Neural cell (in vitro differentiated cells): ENCODE data around the gene LYVE1. TPM values are rescaled to one million over a fixed set of nuclear protein-coding genes. Genes with fewer than 3 reads are reported as not detected.

Experiments used
- H2AFZ ChIP-seq: fragments of 200-600, 300-800 bp; sonication (generic), shearing (Covaris generic); 2 replicates; pipeline ENCODE4 v1.6.0; 2014; ENCODE audit warnings: low read depth, mild to moderate bottlenecking, antibody characterized with exemption, low read length, moderate library complexity
- H3F3A ChIP-seq: fragments of 200-600 bp; shearing (Covaris generic); 2 replicates; pipeline ENCODE4 v1.6.1; 2016; ENCODE audit warnings: mild to moderate bottlenecking, moderate library complexity, mixed read lengths, antibody characterized with exemption, low read length; ENCODE audit not compliant: insufficient read depth, poor library complexity, severe bottlenecking
- H3K27ac ChIP-seq: fragments of 200-600, 300-800 bp; sonication (generic), shearing (Covaris generic); 2 replicates; pipeline ENCODE4 v1.5.1; 2014; ENCODE audit warnings: mild to moderate bottlenecking, low read length, moderate library complexity
- H3K27me3 ChIP-seq: fragments of 300-800, 200-600 bp; sonication (generic), shearing (Covaris generic); 2 replicates; pipeline ENCODE4 v1.6.0; 2014; ENCODE audit warnings: mild to moderate bottlenecking, low read depth, low read length, moderate library complexity; ENCODE audit not compliant: insufficient read depth
- H3K36me3 ChIP-seq: fragments of 300-800, 200-600 bp; sonication (generic), shearing (Covaris generic); 2 replicates; pipeline ENCODE4 v1.5.1; 2014; ENCODE audit warnings: mild to moderate bottlenecking, antibody characterized with exemption, low read length, moderate library complexity; ENCODE audit not compliant: insufficient read depth
- H3K4me2 ChIP-seq: fragments of 300-800, 200-600 bp; sonication (generic), shearing (Covaris generic); 2 replicates; pipeline ENCODE4 v1.6.0; 2014; ENCODE audit warnings: mild to moderate bottlenecking, low read length
- H3K4me3 ChIP-seq: fragments of 300-800, 200-600 bp; sonication (generic), shearing (Covaris generic); 2 replicates; pipeline ENCODE4 v1.5.1; 2014; ENCODE audit warnings: mild to moderate bottlenecking, low read length, moderate library complexity
- H3K79me2 ChIP-seq: fragments of 200-600 bp; shearing (Covaris generic); replicated peaks from 2 replicates; pipeline ENCODE4 v1.6.0; 2014; ENCODE audit warnings: mild to moderate bottlenecking, low read length, moderate library complexity; ENCODE audit not compliant: insufficient read depth
- H3K9ac ChIP-seq: fragments of 300-800, 200-600 bp; sonication (generic), shearing (Covaris generic); 2 replicates; pipeline ENCODE4 v1.6.1; 2016; ENCODE audit warnings: mild to moderate bottlenecking, low read length, mixed read lengths
- H3K9me2 ChIP-seq: fragments of 200-600 bp; shearing (Covaris generic); 2 replicates; pipeline ENCODE4 v1.6.1; 2016; ENCODE audit warnings: mild to moderate bottlenecking, low read length, mixed read lengths; ENCODE audit not compliant: insufficient read depth
- H3K9me3 ChIP-seq: fragments of 200-600, 300-800 bp; sonication (generic), shearing (Covaris generic); 2 replicates; pipeline ENCODE4 v1.6.1; 2016; ENCODE audit warnings: mild to moderate bottlenecking, mixed run types, low read length, moderate library complexity, mixed read lengths
- H4K20me1 ChIP-seq: fragments of 200-600 bp; shearing (Covaris generic); 2 replicates; pipeline ENCODE4 v1.6.1; 2016; ENCODE audit warnings: mild to moderate bottlenecking, mixed run types; ENCODE audit not compliant: insufficient read depth
- EP300 ChIP-seq: fragments of 450-650 bp; conservative IDR thresholded peaks from 2 replicates; pipeline ENCODE4 v1.6.1; 2014; ENCODE audit warnings: antibody characterized with exemption, mild to moderate bottlenecking, moderate library complexity; ENCODE audit not compliant: poor library complexity, severe bottlenecking
- EZH2 ChIP-seq: fragments of 200-600, 300-800 bp; shearing (Covaris generic), sonication (generic); IDR thresholded peaks from 2 replicates; pipeline ENCODE4 v1.6.1; 2014; ENCODE audit warnings: antibody characterized with exemption, low read length, borderline replicate concordance, mild to moderate bottlenecking; ENCODE audit not compliant: insufficient read depth, poor library complexity, severe bottlenecking
- MXI1 ChIP-seq: fragments of 450-650 bp; conservative IDR thresholded peaks from 2 replicates; pipeline ENCODE4 v1.6.1; 2014; ENCODE audit warnings: antibody characterized with exemption, mild to moderate bottlenecking; ENCODE audit not compliant: poor library complexity, severe bottlenecking
- POLR2AphosphoS5 ChIP-seq: IDR thresholded peaks from 2 replicates; pipeline ENCODE4 v1.6.1; 2012
- RAD21 ChIP-seq: fragments of 450-650 bp; conservative IDR thresholded peaks from 2 replicates; pipeline ENCODE4 v1.6.1; 2014; ENCODE audit warnings: antibody characterized with exemption, mild to moderate bottlenecking, moderate library complexity
- SMC3 ChIP-seq: fragments of 450-650 bp; conservative IDR thresholded peaks from 2 replicates; pipeline ENCODE4 v1.6.1; 2014; ENCODE audit warnings: antibody characterized with exemption, mild to moderate bottlenecking, moderate library complexity; ENCODE audit not compliant: poor library complexity
- TAF1 ChIP-seq: IDR thresholded peaks from 2 replicates; pipeline ENCODE4 v1.6.1; 2012; ENCODE audit warnings: low read depth
- polyA plus RNA-seq: library from polyadenylated mRNA; depleted of rRNA; stranded (reverse); fragments of >200 nt; gene quantifications from 2 replicates; pipeline ENCODE4 v1.2.3, GENCODE V29; 2014
- TF ChIP-seq, protein P1 (sequence below): IDR thresholded peaks from 2 replicates; pipeline ENCODE4 v1.6.1; 2012; ENCODE audit warnings: borderline replicate concordance

Gene LYVE1
- polyA plus RNA-seq, 1 donor from 2014 or later = not detected

DNA sequence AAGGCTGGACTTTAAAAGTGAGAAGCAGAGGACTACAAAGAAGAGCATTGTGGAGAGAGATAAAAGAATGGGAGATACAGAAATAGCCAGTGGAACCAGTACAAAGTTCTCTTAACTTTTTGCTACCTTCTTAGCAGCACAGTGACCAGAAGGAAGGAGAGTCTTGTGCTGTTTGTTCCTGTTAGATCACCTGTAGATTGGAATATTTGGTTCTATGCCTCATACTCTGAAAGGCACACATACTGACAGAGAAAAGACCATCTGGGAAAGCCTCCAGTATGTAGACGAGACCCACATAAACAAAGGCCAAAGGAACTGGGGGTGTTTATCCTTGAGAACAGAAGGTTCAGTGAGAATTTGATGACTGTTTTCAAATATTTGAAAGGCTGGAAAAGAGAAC is 46.2 kb downstream of the LYVE1 start:
- no peaks in the 10 kb centered on the region for H3K27me3 ChIP-seq
- no peak overlapping the region for H3K9ac ChIP-seq
- H3K4me2 ChIP-seq = no peak overlapping the region
- H3K9me2 ChIP-seq = no peaks in the 10 kb centered on the region
- H3K36me3 ChIP-seq = peaks cover 5% of the 10 kb centered on the region
- H3K4me3 ChIP-seq = no peak overlapping the region
- H3K9me3 ChIP-seq = no peaks in the 10 kb centered on the region
- no peaks in the 10 kb centered on the region for H4K20me1 ChIP-seq
- TF ChIP-seq EP300 = no peak
- no peaks in the 10 kb centered on the region for H3F3A ChIP-seq
- no peaks in the 10 kb centered on the region for H3K79me2 ChIP-seq
- no peak overlapping the region for H3K27ac ChIP-seq
- H2AFZ ChIP-seq = no peak overlapping the region

GRCh38 chr11:10520562-10520961 is 47.9 kb downstream of the LYVE1 start:
- Histone ChIP-seq H3K9ac (no peak overlapping the region), H3K9me3 (no peaks in the 10 kb centered on the region), H3K9me2 (no peaks in the 10 kb centered on the region), H3F3A (no peaks in the 10 kb centered on the region), H3K27me3 (no peaks in the 10 kb centered on the region), H3K4me2 (no peak overlapping the region), H4K20me1 (no peaks in the 10 kb centered on the region), H3K36me3 (peaks cover 5% of the 10 kb centered on the region), H3K79me2 (no peaks in the 10 kb centered on the region), H3K4me3 (no peak overlapping the region), H3K27ac (no peak overlapping the region), H2AFZ (no peak overlapping the region)
- no peak for TF ChIP-seq POLR2AphosphoS5
- no peak for TF ChIP-seq EP300
- TF ChIP-seq EZH2 = no peak
- TF ChIP-seq, protein P1, sequence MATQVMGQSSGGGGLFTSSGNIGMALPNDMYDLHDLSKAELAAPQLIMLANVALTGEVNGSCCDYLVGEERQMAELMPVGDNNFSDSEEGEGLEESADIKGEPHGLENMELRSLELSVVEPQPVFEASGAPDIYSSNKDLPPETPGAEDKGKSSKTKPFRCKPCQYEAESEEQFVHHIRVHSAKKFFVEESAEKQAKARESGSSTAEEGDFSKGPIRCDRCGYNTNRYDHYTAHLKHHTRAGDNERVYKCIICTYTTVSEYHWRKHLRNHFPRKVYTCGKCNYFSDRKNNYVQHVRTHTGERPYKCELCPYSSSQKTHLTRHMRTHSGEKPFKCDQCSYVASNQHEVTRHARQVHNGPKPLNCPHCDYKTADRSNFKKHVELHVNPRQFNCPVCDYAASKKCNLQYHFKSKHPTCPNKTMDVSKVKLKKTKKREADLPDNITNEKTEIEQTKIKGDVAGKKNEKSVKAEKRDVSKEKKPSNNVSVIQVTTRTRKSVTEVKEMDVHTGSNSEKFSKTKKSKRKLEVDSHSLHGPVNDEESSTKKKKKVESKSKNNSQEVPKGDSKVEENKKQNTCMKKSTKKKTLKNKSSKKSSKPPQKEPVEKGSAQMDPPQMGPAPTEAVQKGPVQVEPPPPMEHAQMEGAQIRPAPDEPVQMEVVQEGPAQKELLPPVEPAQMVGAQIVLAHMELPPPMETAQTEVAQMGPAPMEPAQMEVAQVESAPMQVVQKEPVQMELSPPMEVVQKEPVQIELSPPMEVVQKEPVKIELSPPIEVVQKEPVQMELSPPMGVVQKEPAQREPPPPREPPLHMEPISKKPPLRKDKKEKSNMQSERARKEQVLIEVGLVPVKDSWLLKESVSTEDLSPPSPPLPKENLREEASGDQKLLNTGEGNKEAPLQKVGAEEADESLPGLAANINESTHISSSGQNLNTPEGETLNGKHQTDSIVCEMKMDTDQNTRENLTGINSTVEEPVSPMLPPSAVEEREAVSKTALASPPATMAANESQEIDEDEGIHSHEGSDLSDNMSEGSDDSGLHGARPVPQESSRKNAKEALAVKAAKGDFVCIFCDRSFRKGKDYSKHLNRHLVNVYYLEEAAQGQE = no peak
- TF ChIP-seq MXI1 = no peak
- no peak for TF ChIP-seq RAD21
- no peak for TF ChIP-seq SMC3

GRCh38 chr11:10519630-10520029 is 48.8 kb downstream of the LYVE1 start:
- Histone ChIP-seq H3K9me2 (no peaks in the 10 kb centered on the region), H2AFZ (no peak overlapping the region), H3K9ac (no peak overlapping the region), H3K9me3 (no peaks in the 10 kb centered on the region), H3F3A (no peaks in the 10 kb centered on the region), H4K20me1 (no peaks in the 10 kb centered on the region), H3K79me2 (no peaks in the 10 kb centered on the region), H3K4me3 (no peak overlapping the region), H3K27me3 (no peaks in the 10 kb centered on the region), H3K4me2 (no peak overlapping the region), H3K36me3 (peaks cover 5% of the 10 kb centered on the region), H3K27ac (no peak overlapping the region)
- TF ChIP-seq EZH2 = no peak
- no peak for TF ChIP-seq RAD21
- no peak for TF ChIP-seq EP300
- no peak for TF ChIP-seq TAF1
- TF ChIP-seq MXI1 = no peak
- TF ChIP-seq SMC3 = no peak
- TF ChIP-seq, protein P1 = no peak
